ENCODE data around the gene OXT. TPM values are rescaled to one million over a fixed set of nuclear protein-coding genes. Genes with fewer than 3 reads are reported as not detected.

OXT gene
- total RNA-seq, 1 donor: not detected

DNA sequence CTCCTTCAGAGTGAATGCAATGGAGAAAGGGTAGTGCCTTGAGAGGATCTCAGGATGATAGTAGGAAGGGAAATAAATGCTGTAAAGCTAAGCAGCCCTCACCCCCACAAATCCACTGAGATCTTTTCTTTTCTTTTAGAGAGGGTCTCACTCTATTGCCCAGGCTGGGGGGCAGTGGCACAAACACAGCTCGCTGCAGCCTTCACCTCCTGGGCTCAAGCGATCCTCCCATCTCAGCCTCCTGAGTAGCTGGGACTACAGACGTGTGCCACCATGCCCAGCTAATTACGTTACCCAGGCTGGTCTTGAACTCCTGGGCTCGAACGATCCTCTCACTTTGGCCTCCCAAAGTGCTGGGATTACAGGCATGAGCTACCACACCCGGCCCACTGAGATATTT, 29.1 kb downstream of the OXT start:
- TF ChIP-seq, protein P1, sequence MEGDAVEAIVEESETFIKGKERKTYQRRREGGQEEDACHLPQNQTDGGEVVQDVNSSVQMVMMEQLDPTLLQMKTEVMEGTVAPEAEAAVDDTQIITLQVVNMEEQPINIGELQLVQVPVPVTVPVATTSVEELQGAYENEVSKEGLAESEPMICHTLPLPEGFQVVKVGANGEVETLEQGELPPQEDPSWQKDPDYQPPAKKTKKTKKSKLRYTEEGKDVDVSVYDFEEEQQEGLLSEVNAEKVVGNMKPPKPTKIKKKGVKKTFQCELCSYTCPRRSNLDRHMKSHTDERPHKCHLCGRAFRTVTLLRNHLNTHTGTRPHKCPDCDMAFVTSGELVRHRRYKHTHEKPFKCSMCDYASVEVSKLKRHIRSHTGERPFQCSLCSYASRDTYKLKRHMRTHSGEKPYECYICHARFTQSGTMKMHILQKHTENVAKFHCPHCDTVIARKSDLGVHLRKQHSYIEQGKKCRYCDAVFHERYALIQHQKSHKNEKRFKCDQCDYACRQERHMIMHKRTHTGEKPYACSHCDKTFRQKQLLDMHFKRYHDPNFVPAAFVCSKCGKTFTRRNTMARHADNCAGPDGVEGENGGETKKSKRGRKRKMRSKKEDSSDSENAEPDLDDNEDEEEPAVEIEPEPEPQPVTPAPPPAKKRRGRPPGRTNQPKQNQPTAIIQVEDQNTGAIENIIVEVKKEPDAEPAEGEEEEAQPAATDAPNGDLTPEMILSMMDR (IDR thresholded peaks at IDR 0.05; ENCODE audit: extremely low read depth, low read depth, low read length): no peak
- no peak for DNase-seq (ENCODE audit: insufficient read length, low spot score, missing footprints)

GRCh38 chr20:3101251-3101650, 29.8 kb downstream of the OXT start:
- Histone ChIP-seq H4K20me1 (ENCODE audit: insufficient read depth, low read length) (no peaks in the 10 kb centered on the region), H3K79me2 (ENCODE audit: insufficient read depth, low read length) (no peaks in the 10 kb centered on the region)

More for the DNA sequence above, 29.1 kb downstream of the OXT start:
- no peak overlapping the region for H3K4me2 ChIP-seq (ENCODE audit: insufficient read depth, low read length)
- H3K27ac ChIP-seq (ENCODE audit: low read depth, low read length): no peak overlapping the region
- no peak overlapping the region for H2AFZ ChIP-seq (ENCODE audit: low read length)
- H3K4me3 ChIP-seq (ENCODE audit: insufficient read depth, low read length): no peak overlapping the region
- no peaks in the 10 kb centered on the region for H3K36me3 ChIP-seq (ENCODE audit: insufficient read depth, low read length)
- no peaks in the 10 kb centered on the region for H3K79me2 ChIP-seq (ENCODE audit: insufficient read depth, low read length)
- no peaks in the 10 kb centered on the region for H3K27me3 ChIP-seq (ENCODE audit: insufficient read depth, low read length)
- H4K20me1 ChIP-seq (ENCODE audit: insufficient read depth, low read length): no peaks in the 10 kb centered on the region
- H3K9me3 ChIP-seq (ENCODE audit: low read depth, low read length): no peaks in the 10 kb centered on the region
- H3K4me1 ChIP-seq (ENCODE audit: insufficient read depth, low read length): peaks cover 2% of the 10 kb centered on the region

GRCh38 chr20:3101737-3102574, 30.5 kb downstream of the OXT start:
- H3K36me3 ChIP-seq (ENCODE audit: insufficient read depth, low read length): no peaks in the 10 kb centered on the region
- no peaks in the 10 kb centered on the region for H4K20me1 ChIP-seq (ENCODE audit: insufficient read depth, low read length)
- H3K27ac ChIP-seq (ENCODE audit: low read depth, low read length): no peak overlapping the region
- TF ChIP-seq, protein P1 (IDR thresholded peaks at IDR 0.05; ENCODE audit: extremely low read depth, low read depth, low read length): no peak
- no peak for DNase-seq (ENCODE audit: insufficient read length, low spot score, missing footprints)
- H3K79me2 ChIP-seq (ENCODE audit: insufficient read depth, low read length): no peaks in the 10 kb centered on the region
- no peaks in the 10 kb centered on the region for H3K27me3 ChIP-seq (ENCODE audit: insufficient read depth, low read length)
- H2AFZ ChIP-seq (ENCODE audit: low read length): no peak overlapping the region
- H3K9me3 ChIP-seq (ENCODE audit: low read depth, low read length): no peaks in the 10 kb centered on the region
- H3K4me3 ChIP-seq (ENCODE audit: insufficient read depth, low read length): no peak overlapping the region
- peaks cover 2% of the 10 kb centered on the region for H3K4me1 ChIP-seq (ENCODE audit: insufficient read depth, low read length)
- H3K4me2 ChIP-seq (ENCODE audit: insufficient read depth, low read length): no peak overlapping the region

More at GRCh38 chr20:3101251-3101650, 29.8 kb downstream of the OXT start:
- H3K27me3 ChIP-seq (ENCODE audit: insufficient read depth, low read length): no peaks in the 10 kb centered on the region
- DNase-seq (ENCODE audit: insufficient read length, low spot score, missing footprints): no peak
- peaks cover 2% of the 10 kb centered on the region for H3K4me1 ChIP-seq (ENCODE audit: insufficient read depth, low read length)
- no peak overlapping the region for H2AFZ ChIP-seq (ENCODE audit: low read length)
- no peak overlapping the region for H3K27ac ChIP-seq (ENCODE audit: low read depth, low read length)
- H3K4me3 ChIP-seq (ENCODE audit: insufficient read depth, low read length): no peak overlapping the region
- no peak overlapping the region for H3K4me2 ChIP-seq (ENCODE audit: insufficient read depth, low read length)
- H3K36me3 ChIP-seq (ENCODE audit: insufficient read depth, low read length): no peaks in the 10 kb centered on the region
- TF ChIP-seq, protein P1 (IDR thresholded peaks at IDR 0.05; ENCODE audit: extremely low read depth, low read depth, low read length): no peak
- H3K9me3 ChIP-seq (ENCODE audit: low read depth, low read length): no peaks in the 10 kb centered on the region

GRCh38 chr20:3102575-3103368, 31.4 kb downstream of the OXT start:
- Histone ChIP-seq H2AFZ (ENCODE audit: low read length) (peak overlapping the region; percentile 37), H4K20me1 (ENCODE audit: insufficient read depth, low read length) (no peaks in the 10 kb centered on the region), H3K36me3 (ENCODE audit: insufficient read depth, low read length) (no peaks in the 10 kb centered on the region), H3K27ac (ENCODE audit: low read depth, low read length) (no peak overlapping the region), H3K27me3 (ENCODE audit: insufficient read depth, low read length) (no peaks in the 10 kb centered on the region), H3K79me2 (ENCODE audit: insufficient read depth, low read length) (no peaks in the 10 kb centered on the region), H3K4me3 (ENCODE audit: insufficient read depth, low read length) (peak overlapping the region; percentile 35), H3K4me1 (ENCODE audit: insufficient read depth, low read length) (peaks cover 2% of the 10 kb centered on the region), H3K4me2 (ENCODE audit: insufficient read depth, low read length) (peak overlapping the region; percentile 38), H3K9me3 (ENCODE audit: low read depth, low read length) (no peaks in the 10 kb centered on the region)
- TF ChIP-seq, protein P1 (IDR thresholded peaks at IDR 0.05; ENCODE audit: extremely low read depth, low read depth, low read length): no peak
- peak; percentile 73 for DNase-seq (ENCODE audit: insufficient read length, low spot score, missing footprints)

Data from osteoblast (primary cell).